Islet precursor cell (in vitro differentiated cells): ENCODE results near the gene GMEB1.
"Not testable (repeated sequence)": the region's sequence is repeated elsewhere in the genome, so short reads cannot be mapped to it uniquely, and the experiment has no call there.

Experiments
- DNase-seq: peaks from one replicate; pipeline ENCODE4 v3.0.0-alpha.2; 2018

The GMEB1 gene

DNA sequence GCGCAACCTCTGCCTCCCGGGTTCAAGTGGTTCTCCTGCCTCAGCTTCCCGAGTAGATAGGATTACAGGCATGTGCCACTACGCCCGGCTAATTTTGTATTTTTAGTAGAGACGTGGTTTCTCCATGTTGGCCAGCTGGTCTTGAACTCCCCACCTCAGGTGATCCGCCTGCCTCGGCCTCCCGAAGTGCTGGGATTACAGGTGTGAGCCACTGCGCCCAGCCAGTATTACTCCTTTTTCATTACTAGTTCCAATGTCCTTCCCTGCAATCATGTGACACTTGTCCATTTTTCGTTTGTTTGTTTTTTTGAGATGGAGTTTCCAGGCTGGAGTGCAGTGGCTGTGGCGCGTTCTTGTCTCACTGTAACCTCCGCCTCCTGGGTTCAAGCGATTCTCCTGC lies 4.4 kb downstream of the GMEB1 start:
- not testable (repeated sequence) for DNase-seq

GRCh38 chr1:28675924-28676257 lies 7.3 kb downstream of the GMEB1 start:
- DNase-seq, result no peak

GRCh38 chr1:28680151-28680550 lies 11.6 kb downstream of the GMEB1 start:
- DNase-seq, result no peak

- DNase-seq, result no peak
These were observed 14.3 kb downstream of the GMEB1 start for GRCh38 chr1:28682840-28683239.

- no peak for DNase-seq
These were observed 16.4 kb downstream of the GMEB1 start for GRCh38 chr1:28684937-28685336.

- not testable (repeated sequence) for DNase-seq
These were observed 23.0 kb downstream of the GMEB1 start for GRCh38 chr1:28691627-28692026.

DNA sequence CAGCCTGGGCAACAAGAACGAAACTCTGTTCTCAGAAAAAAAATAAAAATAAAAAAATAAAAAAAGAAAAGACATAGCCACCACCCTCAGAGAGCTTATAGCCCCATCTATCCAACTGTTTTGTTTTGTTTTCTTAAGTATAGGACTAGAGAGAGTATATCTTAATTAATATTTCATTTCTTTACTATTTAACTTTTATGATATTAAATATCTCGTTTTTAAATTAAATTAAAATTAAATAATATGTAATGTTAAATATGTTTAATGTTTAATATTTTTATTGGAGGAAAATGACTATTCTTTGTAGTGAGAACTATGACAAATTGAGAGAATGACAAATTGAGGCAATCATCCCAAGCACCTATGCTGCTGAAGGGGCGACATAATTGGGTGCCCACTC lies 35.0 kb downstream of the GMEB1 start:
- DNase-seq, result no peak

- DNase-seq, result no peak
These were observed 47.8 kb downstream of the GMEB1 start for GRCh38 chr1:28716336-28716735.

DNA sequence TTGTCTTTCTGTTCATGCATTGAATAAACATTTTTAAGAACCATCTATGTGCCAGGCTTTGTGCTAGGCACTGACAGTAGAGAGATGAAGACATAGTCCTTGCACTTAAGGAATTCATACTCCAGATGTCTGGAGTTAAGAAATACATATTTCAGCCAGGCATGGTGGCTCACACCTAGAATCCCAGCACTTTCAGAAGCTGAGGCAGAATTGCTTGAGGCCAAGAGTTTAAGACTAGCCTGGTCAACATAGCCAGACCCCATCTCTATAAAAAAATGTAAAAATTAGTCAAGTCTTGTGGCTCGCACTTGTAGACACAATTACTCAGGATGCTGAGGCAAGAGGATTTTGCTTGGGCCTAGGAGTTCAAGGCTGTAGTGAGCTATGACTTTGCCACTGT lies 49.6 kb downstream of the GMEB1 start:
- DNase-seq, result no peak

GRCh38 chr1:28718586-28719331 lies 50.2 kb downstream of the GMEB1 start:
- peak; percentile 62 for DNase-seq

DNA sequence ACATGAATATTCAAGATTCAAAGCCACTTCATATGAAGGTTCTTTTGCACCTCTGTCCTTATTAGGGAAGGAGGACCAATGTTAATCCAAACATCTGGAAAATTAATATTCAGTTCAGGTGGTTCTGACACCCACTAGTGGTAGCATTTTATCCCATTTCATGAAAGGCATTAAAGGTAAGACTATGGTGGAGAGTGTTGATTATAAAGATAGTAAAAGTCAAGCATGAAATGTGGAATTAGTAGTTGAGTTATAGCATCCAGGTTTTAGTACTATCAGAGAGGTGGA lies 50.7 kb downstream of the GMEB1 start:
- DNase-seq, result no peak

GRCh38 chr1:28720376-28720775 lies 51.8 kb downstream of the GMEB1 start:
- DNase-seq, result peak; percentile 68

GRCh38 chr1:28721927-28722326 lies 53.3 kb downstream of the GMEB1 start:
- not testable (repeated sequence) for DNase-seq

GRCh38 chr1:28725365-28725764 lies 56.8 kb downstream of the GMEB1 start:
- not testable (repeated sequence) for DNase-seq

GRCh38 chr1:28735961-28736449 lies 67.4 kb downstream of the GMEB1 start:
- no peak for DNase-seq

DNA sequence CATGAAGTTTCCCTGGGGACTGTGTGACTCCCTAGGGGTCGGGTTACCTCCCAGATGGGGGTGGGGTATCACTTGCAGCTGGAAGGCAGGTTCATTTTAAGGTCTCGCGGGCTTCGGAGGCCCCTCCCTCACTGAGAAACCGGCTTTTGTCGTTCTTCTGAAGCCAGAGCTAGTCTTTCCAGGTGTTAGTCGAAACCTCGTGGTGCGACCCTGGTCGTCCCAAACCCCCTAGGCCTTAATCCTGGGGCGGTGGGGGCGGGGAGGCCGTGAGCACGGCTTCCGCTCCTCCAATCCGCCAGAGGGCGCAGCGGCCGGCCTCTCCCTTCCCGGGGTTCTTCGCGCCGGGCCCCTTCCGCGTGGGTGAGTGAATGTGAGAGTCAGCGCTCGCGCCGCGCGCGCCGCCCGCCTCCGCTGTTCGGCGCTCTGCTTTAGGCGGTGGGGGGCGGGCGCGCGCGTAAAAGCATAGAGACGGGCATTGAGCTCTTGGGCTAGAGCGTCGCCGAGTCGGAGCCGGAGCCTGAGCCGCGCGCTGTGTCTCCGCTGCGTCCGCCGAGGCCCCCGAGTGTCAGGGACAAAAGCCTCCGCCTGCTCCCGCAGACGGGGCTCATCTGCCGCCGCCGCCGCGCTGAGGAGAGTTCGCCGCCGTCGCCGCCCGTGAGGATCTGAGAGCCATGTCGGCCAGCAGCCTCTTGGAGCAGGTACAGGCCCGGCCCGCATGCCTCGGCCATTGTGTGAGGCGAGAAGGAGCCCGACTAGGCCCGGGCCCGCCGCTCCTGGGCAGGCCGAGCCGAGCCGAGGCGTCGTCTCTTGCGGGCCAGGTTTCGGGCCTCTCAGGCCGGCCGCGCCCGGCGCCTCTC lies 68.1 kb downstream of the GMEB1 start, which contains the start of gene YTHDF2:
Gene YTHDF2 (plus strand): TSS at position 491 of the 857 bp plus-strand sequence. CDS start 181 bp downstream, at position 672.
- DNase-seq, result peak; percentile 99

GRCh38 chr1:28737307-28738132 lies 68.9 kb downstream of the GMEB1 start:
- DNase-seq, result peak; percentile 81

DNA sequence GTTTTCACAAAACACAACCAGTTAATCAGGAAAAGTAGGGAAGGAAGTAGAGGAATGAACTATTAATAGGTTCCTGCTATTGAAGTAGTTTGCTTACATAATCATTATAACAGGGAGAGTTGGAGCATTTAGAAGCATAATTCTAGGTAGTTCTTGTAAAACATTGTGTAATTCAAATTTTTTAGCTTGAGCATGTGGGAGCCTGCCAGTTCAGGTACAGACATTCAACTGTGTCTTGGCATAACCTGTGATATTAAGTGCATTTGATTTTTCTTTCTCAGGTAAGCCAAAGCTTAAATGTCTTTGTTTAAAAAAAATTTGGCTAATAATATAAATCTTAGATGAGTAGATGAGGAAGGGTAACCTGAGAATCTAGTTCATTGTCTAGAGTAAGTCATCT lies 71.5 kb downstream of the GMEB1 start:
- no peak for DNase-seq

- no peak for DNase-seq
These were observed 75.6 kb downstream of the GMEB1 start for GRCh38 chr1:28744184-28744583.

- DNase-seq, result no peak
These were observed 77.1 kb downstream of the GMEB1 start for GRCh38 chr1:28745653-28746173.

DNA sequence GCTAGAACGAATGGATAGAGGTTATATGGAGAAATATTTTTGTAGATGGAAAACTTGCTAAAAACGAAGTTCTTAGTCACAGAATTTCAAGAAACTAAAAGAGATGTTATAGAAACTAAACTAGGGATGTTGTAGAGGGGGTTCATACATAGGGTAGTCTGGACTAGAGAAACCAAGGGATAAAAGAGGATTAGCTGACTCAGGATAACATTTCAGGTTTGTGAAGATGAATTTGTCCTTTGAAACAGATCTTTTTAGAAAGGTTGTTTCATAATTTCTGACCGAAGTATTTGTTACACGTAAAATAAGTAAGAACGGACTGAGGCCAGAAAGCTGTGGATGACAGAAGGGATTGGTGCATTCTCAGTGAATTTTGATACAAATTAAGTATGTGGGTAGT lies 81.7 kb downstream of the GMEB1 start:
- DNase-seq, result no peak

GRCh38 chr1:28750771-28751294 lies 82.2 kb downstream of the GMEB1 start:
- not testable (repeated sequence) for DNase-seq
